Trophoblast cell (in vitro differentiated cells and primary cell): Measurements from ENCODE around the gene HPS3.
A peak's percentile ranks its signal among the peaks of the same experiment; 100 is the strongest.

Source experiments
- DNase-seq, 2 donors: peaks; one replicate each; pipeline ENCODE4 v3.0.0-alpha.2; 2016
- H2AFZ ChIP-seq: 2 replicates; pipeline ENCODE4 v1.6.1; 2013; ENCODE audit warnings: low read length, moderate library complexity, mild to moderate bottlenecking; ENCODE audit not compliant: insufficient read depth, poor library complexity
- H2AK5ac ChIP-seq: 2 replicates; pipeline ENCODE4 v1.6.1; 2013; ENCODE audit warnings: mild to moderate bottlenecking, low read length
- H2BK120ac ChIP-seq: 2 replicates; pipeline ENCODE4 v1.6.1; 2013; ENCODE audit warnings: low read length, mild to moderate bottlenecking, moderate library complexity; ENCODE audit not compliant: insufficient read depth, poor library complexity
- H2BK12ac ChIP-seq: 2 replicates; pipeline ENCODE4 v1.6.1; 2013; ENCODE audit warnings: mild to moderate bottlenecking, low read length, moderate library complexity
- H2BK5ac ChIP-seq: 2 replicates; pipeline ENCODE4 v1.6.1; 2013; ENCODE audit warnings: low read length, low read depth, moderate library complexity, mild to moderate bottlenecking; ENCODE audit not compliant: poor library complexity
- H3K14ac ChIP-seq: 2 replicates; pipeline ENCODE4 v1.6.1; 2013; ENCODE audit warnings: mild to moderate bottlenecking, low read length
- H3K18ac ChIP-seq: 2 replicates; pipeline ENCODE4 v1.6.1; 2013; ENCODE audit warnings: mild to moderate bottlenecking, low read length
- H3K23ac ChIP-seq: 2 replicates; pipeline ENCODE4 v1.6.1; 2013; ENCODE audit warnings: low read length
- H3K27ac ChIP-seq: 2 replicates; pipeline ENCODE4 v1.5.1; 2013; ENCODE audit warnings: low read depth, mild to moderate bottlenecking, inconsistent platforms, low read length, moderate library complexity
- H3K27me3 ChIP-seq: 2 replicates; pipeline ENCODE4 v1.6.1; 2013; ENCODE audit warnings: inconsistent platforms, mild to moderate bottlenecking, low read length, moderate library complexity; ENCODE audit not compliant: insufficient read depth
- H3K36me3 ChIP-seq, 2 experiments: 1 replicate in 1 of 2; 2 replicates in 1 of 2; pipeline ENCODE4 v1.6.1; 2013; ENCODE audit warnings: low read length in 2 of 2, mild to moderate bottlenecking in 2 of 2, moderate library complexity in 1 of 2; ENCODE audit not compliant: insufficient read depth in 2 of 2, control insufficient read depth in 1 of 2
- H3K4ac ChIP-seq: 2 replicates; pipeline ENCODE4 v1.6.1; 2013; ENCODE audit warnings: low read depth, mild to moderate bottlenecking, low read length, moderate library complexity
- H3K4me1 ChIP-seq, 2 experiments: 1 replicate in 1 of 2; 2 replicates in 1 of 2; pipeline ENCODE4 v1.6.1; 2013; ENCODE audit warnings: low read length in 2 of 2, mild to moderate bottlenecking in 2 of 2, moderate library complexity in 1 of 2; ENCODE audit not compliant: insufficient read depth in 2 of 2, control insufficient read depth in 1 of 2
- H3K4me2 ChIP-seq: 2 replicates; pipeline ENCODE4 v1.6.1; 2013; ENCODE audit warnings: inconsistent platforms, mild to moderate bottlenecking, low read length, moderate library complexity
- H3K4me3 ChIP-seq: 2 replicates; pipeline ENCODE4 v1.5.1; 2013; ENCODE audit warnings: mild to moderate bottlenecking, low read depth, low read length, inconsistent platforms
- H3K79me1 ChIP-seq: one replicate; pipeline ENCODE4 v1.6.1; 2013; ENCODE audit warnings: low read length
- H3K79me2 ChIP-seq: 2 replicates; pipeline ENCODE4 v1.6.1; 2013; ENCODE audit warnings: low read length, mild to moderate bottlenecking; ENCODE audit not compliant: control insufficient read depth, insufficient read depth, poor library complexity
- H3K9ac ChIP-seq: 2 replicates; pipeline ENCODE4 v1.6.1; 2013; ENCODE audit warnings: mild to moderate bottlenecking, low read length
- H3K9me3 ChIP-seq: 2 replicates; pipeline ENCODE4 v1.6.1; 2013; ENCODE audit warnings: low read depth, mild to moderate bottlenecking, control low read depth, inconsistent platforms, low read length; ENCODE audit not compliant: insufficient read depth
- H4K12ac ChIP-seq: 2 replicates; pipeline ENCODE4 v1.6.1; 2013; ENCODE audit warnings: low read depth, mild to moderate bottlenecking, low read length, moderate library complexity
- H4K8ac ChIP-seq: 2 replicates; pipeline ENCODE4 v1.6.1; 2013; ENCODE audit warnings: low read depth, mild to moderate bottlenecking, low read length, moderate library complexity
- H4K91ac ChIP-seq: one replicate; pipeline ENCODE4 v1.6.1; 2013; ENCODE audit warnings: low read depth, mild to moderate bottlenecking, low read length, moderate library complexity
- WGBS: extraction: QIAGEN DNeasy Blood & Tissue Kit; methylation state at CpG from one replicate; pipeline ENCODE4 v1.1.7; 2013; ENCODE audit warnings: missing lambda C conversion rate; ENCODE audit not compliant: insufficient read length, insufficient coverage; ENCODE audit errors: extremely low coverage; 5-methylcytosine and 5-hydroxymethylcytosine counted together

HPS3 gene

GRCh38 chr3:149180057-149180573, 50.7 kb downstream of the HPS3 start:
- H3K4ac ChIP-seq: no peak overlapping the region
- no peak overlapping the region for H2AK5ac ChIP-seq
- no peak overlapping the region for H2AFZ ChIP-seq
- H4K12ac ChIP-seq: no peak overlapping the region
- H3K27me3 ChIP-seq: no peaks in the 10 kb centered on the region
- WGBS: no CpG with 5 or more reads among the region's 7 CpGs
- no peaks in the 10 kb centered on the region for H3K36me3 ChIP-seq
- no peaks in the 10 kb centered on the region for H3K9me3 ChIP-seq
- H3K14ac ChIP-seq: no peak overlapping the region
- no peak overlapping the region for H4K91ac ChIP-seq
- no peak overlapping the region for H2BK120ac ChIP-seq
- no peak overlapping the region for H3K27ac ChIP-seq
- H3K4me1 ChIP-seq: peaks cover 0 to 3% of the 10 kb centered on the region in 2 experiments
- DNase-seq: peak; percentile 41 to 66
- no peak overlapping the region for H3K23ac ChIP-seq
- H4K8ac ChIP-seq: no peak overlapping the region
- H3K18ac ChIP-seq: no peak overlapping the region
- H3K79me1 ChIP-seq: no peaks in the 10 kb centered on the region
- no peaks in the 10 kb centered on the region for H3K79me2 ChIP-seq
- H2BK12ac ChIP-seq: no peak overlapping the region
- no peak overlapping the region for H2BK5ac ChIP-seq
- H3K4me2 ChIP-seq: no peak overlapping the region
- no peak overlapping the region for H3K4me3 ChIP-seq
- H3K9ac ChIP-seq: no peak overlapping the region

DNA sequence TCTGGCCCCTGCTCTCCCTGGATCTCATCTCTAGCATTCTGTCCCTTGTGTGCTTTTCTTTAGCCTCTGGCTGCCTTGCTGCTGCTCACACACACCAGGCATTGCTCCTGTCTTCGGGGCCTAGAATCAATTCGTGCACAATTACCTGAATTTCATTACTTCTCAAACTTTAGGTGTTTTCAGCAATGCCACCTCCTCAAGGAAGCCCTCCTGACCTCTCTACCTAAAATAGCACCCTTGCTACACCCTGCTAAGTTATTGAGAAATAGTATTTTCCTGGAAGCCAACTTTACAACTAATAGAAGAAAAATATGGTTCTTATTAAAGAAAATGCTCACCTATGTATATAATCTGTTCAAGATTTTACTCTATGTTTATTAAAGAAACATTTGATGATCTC, 51.7 kb downstream of the HPS3 start:
- H4K12ac ChIP-seq: no peak overlapping the region
- H3K79me2 ChIP-seq: no peaks in the 10 kb centered on the region
- H3K4ac ChIP-seq: no peak overlapping the region
- no peak overlapping the region for H2AK5ac ChIP-seq
- no peaks in the 10 kb centered on the region for H3K27me3 ChIP-seq
- H3K4me3 ChIP-seq: no peak overlapping the region
- H3K27ac ChIP-seq: no peak overlapping the region
- no peak overlapping the region for H3K14ac ChIP-seq
- H3K4me2 ChIP-seq: no peak overlapping the region
- WGBS: no CpG with 5 or more reads among the region's 2 CpGs
- no peak for DNase-seq
- H2BK120ac ChIP-seq: no peak overlapping the region
- peaks cover 0 to 3% of the 10 kb centered on the region in 2 experiments for H3K4me1 ChIP-seq
- no peak overlapping the region for H4K91ac ChIP-seq
- no peak overlapping the region for H3K23ac ChIP-seq
- no peak overlapping the region for H4K8ac ChIP-seq
- no peak overlapping the region for H2BK12ac ChIP-seq
- no peaks in the 10 kb centered on the region for H3K36me3 ChIP-seq
- no peak overlapping the region for H3K9ac ChIP-seq
- no peak overlapping the region for H2AFZ ChIP-seq
- H3K18ac ChIP-seq: no peak overlapping the region
- no peaks in the 10 kb centered on the region for H3K79me1 ChIP-seq
- H3K9me3 ChIP-seq: no peaks in the 10 kb centered on the region
- H2BK5ac ChIP-seq: no peak overlapping the region

- Histone ChIP-seq H2AK5ac (no peak overlapping the region), H3K4ac (no peak overlapping the region), H2BK12ac (no peak overlapping the region), H4K8ac (no peak overlapping the region), H3K23ac (no peak overlapping the region), H2BK5ac (no peak overlapping the region), H2BK120ac (no peak overlapping the region), H3K4me2 (no peak overlapping the region), H3K79me1 (no peaks in the 10 kb centered on the region), H3K4me1 (no peaks in the 10 kb centered on the region), H4K12ac (no peak overlapping the region), H3K18ac (no peak overlapping the region), H3K9me3 (no peaks in the 10 kb centered on the region), H3K27me3 (no peaks in the 10 kb centered on the region), H3K36me3 (no peaks in the 10 kb centered on the region), H4K91ac (no peak overlapping the region), H3K4me3 (no peak overlapping the region), H3K9ac (no peak overlapping the region), H2AFZ (no peak overlapping the region), H3K79me2 (no peaks in the 10 kb centered on the region), H3K27ac (no peak overlapping the region), H3K14ac (no peak overlapping the region)
- WGBS: no CpG with 5 or more reads among the region's 2 CpGs
- DNase-seq: no peak
Observed at GRCh38 chr3:149186219-149186618, 56.8 kb downstream of the HPS3 start.

- Histone ChIP-seq H3K4me3 (no peak overlapping the region), H3K4me1 (no peaks in the 10 kb centered on the region), H3K9ac (no peak overlapping the region), H3K23ac (no peak overlapping the region), H2AK5ac (no peak overlapping the region), H3K36me3 (no peaks in the 10 kb centered on the region), H3K4ac (no peak overlapping the region), H3K14ac (no peak overlapping the region), H4K91ac (no peak overlapping the region), H4K12ac (no peak overlapping the region), H3K18ac (no peak overlapping the region), H3K79me1 (no peaks in the 10 kb centered on the region), H4K8ac (no peak overlapping the region), H2AFZ (no peak overlapping the region), H3K27me3 (no peaks in the 10 kb centered on the region), H2BK5ac (no peak overlapping the region), H2BK120ac (no peak overlapping the region), H3K27ac (no peak overlapping the region), H2BK12ac (no peak overlapping the region), H3K4me2 (no peak overlapping the region), H3K9me3 (no peaks in the 10 kb centered on the region), H3K79me2 (no peaks in the 10 kb centered on the region)
- WGBS: no CpG with 5 or more reads among the region's 3 CpGs
- no peak for DNase-seq
Observed at GRCh38 chr3:149186721-149187120, 57.3 kb downstream of the HPS3 start.
